Prostate gland (tissue), 2 donors: ENCODE results near the gene SPOUT1. TPM values are rescaled to one million over a fixed set of nuclear protein-coding genes. Genes with fewer than 3 reads are reported as not detected.

Source experiments
- DNase-seq: peaks from one replicate; pipeline ENCODE4 v3.0.0-alpha.2; 2019; ENCODE audit warnings: low spot score
- H3K27ac ChIP-seq, 2 donors: fragments of 200-600 bp; sonication (generic); 2 replicates each; pipeline ENCODE4 v1.5.1; 2017 to 2019
- H3K27me3 ChIP-seq: fragments of 200-600 bp; sonication (generic); replicated peaks from 2 replicates; pipeline ENCODE4 v1.5.1; 2019; ENCODE audit not compliant: insufficient read depth
- H3K36me3 ChIP-seq, 2 donors: fragments of 200-600 bp; sonication (generic); 1 replicate in 1 of 2; 2 replicates in 1 of 2; pipeline versions ENCODE4 v1.5.1 to v1.8.1; 2017 to 2019
- H3K4me1 ChIP-seq: fragments of 200-600 bp; sonication (generic); replicated peaks from 2 replicates; pipeline ENCODE4 v1.5.1; 2019
- H3K4me3 ChIP-seq, 2 donors: fragments of 200-600 bp; sonication (generic); 2 replicates each; pipeline ENCODE4 v1.5.1; 2017 to 2019
- H3K9me3 ChIP-seq: fragments of 200-600 bp; sonication (generic); 2 replicates; pipeline ENCODE4 v1.5.1; 2017
- CTCF ChIP-seq, 4 experiments: fragments of 200-600 bp in 2 of 4; fragments of 450-650 bp in 2 of 4; sonication (generic) in 2 of 4; IDR thresholded peaks; 1 replicate in 3 of 4; 2 replicates in 1 of 4; pipeline ENCODE4 v1.5.1; 2016 to 2019; ENCODE audit warnings: antibody characterized with exemption in 4 of 4, mild to moderate bottlenecking in 2 of 4, moderate library complexity in 2 of 4
- POLR2A ChIP-seq: fragments of 450-650 bp; IDR thresholded peaks from one replicate; pipeline ENCODE4 v1.6.1; 2016; ENCODE audit warnings: antibody characterized with exemption, mild to moderate bottlenecking
- POLR2AphosphoS5 ChIP-seq: sonication (generic); formaldehyde crosslinking; IDR thresholded peaks from one replicate; pipeline ENCODE4 v1.6.1; 2017; ENCODE audit warnings: antibody characterized with exemption
- WGBS: methylation state at CpG from one replicate; pipeline ENCODE4 v1.1.5; 2018; 5-methylcytosine and 5-hydroxymethylcytosine counted together
- intact Hi-C: fragments of 100-400 bp; cut with DNase I; formaldehyde crosslinking; loops from one replicate; pipeline ENCODE4 v1.14.2; 2022
- total RNA-seq, 2 donors: library from RNA; depleted of rRNA; stranded (reverse); fragments of >200 nt; gene quantifications; one replicate each; pipeline ENCODE4 v1.1.0, GENCODE V29; 2016

The SPOUT1 gene
- total RNA-seq, 2 donors from 2014 or later, result 45.8 to 47.5 TPM

GRCh38 chr9:128790536-128790935 lies 39.1 kb downstream of the SPOUT1 start:
- Histone ChIP-seq H3K36me3 (peaks cover 4 to 14% of the 10 kb centered on the region in 2 donors), H3K9me3 (no peaks in the 10 kb centered on the region), H3K4me3 (no peak overlapping the region), H3K27ac (no peak overlapping the region), H3K4me1 (peaks cover 7% of the 10 kb centered on the region), H3K27me3 (no peaks in the 10 kb centered on the region)
- intact Hi-C loops, result no loop called here
- TF ChIP-seq POLR2A, result no peak
- no peak for TF ChIP-seq POLR2AphosphoS5
- TF ChIP-seq CTCF (IDR thresholded peaks at IDR 0.05), result no peak
- no peak for DNase-seq
- 96% methylated on average over 4 of the region's 4 CpGs for WGBS

- 87% methylated on average over 1 of the region's 1 CpG for WGBS
- Histone ChIP-seq H3K4me3 (peak overlapping the region in 1 of 2 donors; percentile 96), H3K9me3 (no peaks in the 10 kb centered on the region), H3K27ac (no peak overlapping the region), H3K36me3 (peaks cover 4 to 14% of the 10 kb centered on the region in 2 donors), H3K4me1 (peaks cover 7% of the 10 kb centered on the region), H3K27me3 (no peaks in the 10 kb centered on the region)
- intact Hi-C loops, result no loop called here
- DNase-seq, result no peak
- no peak for TF ChIP-seq POLR2A
- TF ChIP-seq CTCF (IDR thresholded peaks at IDR 0.05), result no peak
- TF ChIP-seq POLR2AphosphoS5, result no peak
Observed at GRCh38 chr9:128788445-128788844, 41.1 kb downstream of the SPOUT1 start.

- TF ChIP-seq POLR2AphosphoS5, result no peak
- no peak for TF ChIP-seq CTCF (IDR thresholded peaks at IDR 0.05)
- no peak for TF ChIP-seq POLR2A
- under 1% methylated on average over 7 of the region's 7 CpGs for WGBS
- H3K9me3 ChIP-seq, result no peaks in the 10 kb centered on the region
- peaks cover 4 to 13% of the 10 kb centered on the region in 2 donors for H3K36me3 ChIP-seq
- H3K27me3 ChIP-seq, result no peaks in the 10 kb centered on the region
- H3K27ac ChIP-seq, result peak overlapping the region; percentile 89 to 92
- intact Hi-C loops, result loop anchor here (2.0 kb wide), 1 partner anchor 17 kb away; the partner anchor contains the start of gene ZER1
- H3K4me3 ChIP-seq, result peak overlapping the region; percentile 95 to 96
- H3K4me1 ChIP-seq, result peaks cover 7% of the 10 kb centered on the region
- peak; percentile 17 for DNase-seq
Observed at GRCh38 chr9:128787659-128788058, 41.9 kb downstream of the SPOUT1 start.

- peak within 1 kb of the TSS; percentile 95 to 96 for H3K4me3 ChIP-seq
Observed at GRCh38 chr9:128786681-128787601, 42.7 kb downstream of the SPOUT1 start, which contains the start of gene TBC1D13. TSS of gene TBC1D13 (plus strand) at chr9:128787253. CDS start at chr9:128787354, 101 bp downstream.

More at GRCh38 chr9:128786681-128787601, 42.7 kb downstream of the SPOUT1 start, which contains the start of gene TBC1D13:
- TF ChIP-seq CTCF (IDR thresholded peaks at IDR 0.05) (peak in 2 of 4 experiments; percentile 9 to 16), POLR2A (peak; percentile 39), POLR2AphosphoS5 (peak; percentile 85)
- Histone ChIP-seq H3K27me3 (no peaks in the 10 kb centered on the region), H3K27ac (peak within 1 kb of the TSS; percentile 89 to 92), H3K9me3 (no peaks in the 10 kb centered on the region), H3K36me3 (peaks cover under 1 to 6% of the 10 kb centered on the region in 2 donors), H3K4me1 (peaks cover 7% of the 10 kb centered on the region)
- 4% methylated on average over 62 of the region's 64 CpGs for WGBS
- DNase-seq, result peak; percentile 85
- intact Hi-C loops, result loop anchor here (2.0 kb wide), 1 partner anchor 16 kb away; the partner anchor contains the start of gene ZER1
